ENCODE measurements around the gene MPHOSPH9. TPM values are rescaled to one million over a fixed set of nuclear protein-coding genes. Genes with fewer than 3 reads are reported as not detected.
"Not testable (repeated sequence)": the region's sequence is repeated elsewhere in the genome, so short reads cannot be mapped to it uniquely, and the experiment has no call there.

MPHOSPH9 gene
- total RNA-seq, 4 donors from 2014 or later, result 3.5 to 16.8 (median 9.8) TPM

- TF ChIP-seq POLR2A (IDR thresholded peaks at IDR 0.05), result no peak
- no peak for TF ChIP-seq CTCF (IDR thresholded peaks at IDR 0.05)
- peak overlapping the region; percentile 50 for H3K4me3 ChIP-seq (ENCODE audit: low read depth, poor library complexity, severe bottlenecking)
- WGBS, 2 donors, result 0 to 1% methylated on average over 15 of the region's 15 CpGs
- intact Hi-C loops (cut with DNase I; ENCODE audit: low total_unique reads), result no loop called here
- DNase-seq (ENCODE audit: low spot score in 2 of 2), result peak; percentile 34 to 87
These were observed 502 bp downstream of the MPHOSPH9 start for GRCh38 chr12:123232472-123232806.

- intact Hi-C loops (cut with DNase I; ENCODE audit: low total_unique reads), result no loop called here
- WGBS, 2 donors, result 31 to 37% methylated on average over 5 of the region's 5 CpGs
- no peak overlapping the region for H3K4me3 ChIP-seq (ENCODE audit: low read depth, poor library complexity, severe bottlenecking)
- DNase-seq (ENCODE audit: low spot score in 2 of 2), result no peak
- TF ChIP-seq POLR2A (IDR thresholded peaks at IDR 0.05), result no peak
- no peak for TF ChIP-seq CTCF (IDR thresholded peaks at IDR 0.05)
These were observed 1.0 kb downstream of the MPHOSPH9 start for GRCh38 chr12:123231931-123232330.

GRCh38 chr12:123229051-123229450 is 3.9 kb downstream of the MPHOSPH9 start:
- intact Hi-C loops (cut with DNase I; ENCODE audit: low total_unique reads), result no loop called here
- H3K4me3 ChIP-seq (ENCODE audit: low read depth, poor library complexity, severe bottlenecking), result no peak overlapping the region
- DNase-seq (ENCODE audit: low spot score in 2 of 2), result no peak
- TF ChIP-seq POLR2A (IDR thresholded peaks at IDR 0.05) (no peak), CTCF (IDR thresholded peaks at IDR 0.05) (no peak)
- 73 to 92% methylated on average over 3 of the region's 3 CpGs for WGBS, 2 donors

GRCh38 chr12:123227581-123228258 is 5.2 kb downstream of the MPHOSPH9 start:
- intact Hi-C loops (cut with DNase I; ENCODE audit: low total_unique reads), result no loop called here
- H3K4me3 ChIP-seq (ENCODE audit: low read depth, poor library complexity, severe bottlenecking), result no peak overlapping the region
- no peak for TF ChIP-seq POLR2A (IDR thresholded peaks at IDR 0.05)
- TF ChIP-seq CTCF (IDR thresholded peaks at IDR 0.05), result no peak
- WGBS, 2 donors, result 61 to 65% methylated on average over 5 of the region's 5 CpGs
- DNase-seq (ENCODE audit: low spot score in 2 of 2), result no peak

- no peak overlapping the region for H3K4me3 ChIP-seq (ENCODE audit: low read depth, poor library complexity, severe bottlenecking)
- intact Hi-C loops (cut with DNase I; ENCODE audit: low total_unique reads), result no loop called here
- no peak for DNase-seq (ENCODE audit: low spot score in 2 of 2)
- no peak for TF ChIP-seq CTCF (IDR thresholded peaks at IDR 0.05)
- no peak for TF ChIP-seq POLR2A (IDR thresholded peaks at IDR 0.05)
- WGBS, 2 donors, result 85 to 87% methylated on average over 2 of the region's 2 CpGs
These were observed 7.5 kb downstream of the MPHOSPH9 start for GRCh38 chr12:123225443-123225842.

GRCh38 chr12:123223241-123223668 is 9.7 kb downstream of the MPHOSPH9 start:
- TF ChIP-seq CTCF (IDR thresholded peaks at IDR 0.05), result no peak
- no peak for TF ChIP-seq POLR2A (IDR thresholded peaks at IDR 0.05)
- 90 to 93% methylated on average over 11 of the region's 11 CpGs for WGBS, 2 donors
- no peak for DNase-seq (ENCODE audit: low spot score in 2 of 2)
- intact Hi-C loops (cut with DNase I; ENCODE audit: low total_unique reads), result no loop called here
- H3K4me3 ChIP-seq (ENCODE audit: low read depth, poor library complexity, severe bottlenecking), result no peak overlapping the region

- WGBS, 2 donors, result 95 to 98% methylated on average over 7 of the region's 7 CpGs
- H3K4me3 ChIP-seq (ENCODE audit: low read depth, poor library complexity, severe bottlenecking); intact Hi-C loops (cut with DNase I; ENCODE audit: low total_unique reads); DNase-seq (ENCODE audit: low spot score in 2 of 2): not testable (repeated sequence)
These were observed 25.1 kb downstream of the MPHOSPH9 start for GRCh38 chr12:123207815-123208214.

GRCh38 chr12:123206794-123207193 is 26.1 kb downstream of the MPHOSPH9 start:
- intact Hi-C loops (cut with DNase I; ENCODE audit: low total_unique reads); H3K4me3 ChIP-seq (ENCODE audit: low read depth, poor library complexity, severe bottlenecking); DNase-seq (ENCODE audit: low spot score in 2 of 2): not testable (repeated sequence)
- WGBS, 2 donors, result 54 to 70% methylated on average over 3 of the region's 3 CpGs

All from lower leg skin (tissue), 4 donors.